Activated CD8-positive, alpha-beta memory T cell treated with anti-CD3 and anti-CD28 coated beads, Interleukin-2, amount 10 ng/mL, durations not matched to agents 7 days and 5 days (primary cell): Measurements from ENCODE around the gene ZSWIM6. TPM values are rescaled to one million over a fixed set of nuclear protein-coding genes. Genes with fewer than 3 reads are reported as not detected.

ENCODE experiments used
- ATAC-seq: fragments of 150-1000 bp; cut with Tn5 transposase; one replicate; pipeline ENCODE4 v1.10.0; 2021; ENCODE audit warnings: moderate library complexity
- CTCF ChIA-PET: fragments of 350-600 bp; sonication (Branson Sonifier 250); formaldehyde crosslinking; loops from one replicate; lab custom pipeline; 2021; ENCODE audit warnings: antibody characterized with exemption; lab: Charles Lee
- DNase-seq: peaks from one replicate; pipeline ENCODE4 v3.0.0-alpha.2; 2020
- H3K27ac Mint-ChIP-seq: one replicate; pipeline ENCODE4 v1.8.0; 2021; ENCODE audit warnings: mild to moderate bottlenecking, mixed read lengths
- H3K27me3 Mint-ChIP-seq: one replicate; pipeline ENCODE4 v1.8.0; 2021; ENCODE audit warnings: mixed read lengths
- H3K36me3 Mint-ChIP-seq: one replicate; pipeline ENCODE4 v1.8.0; 2021; ENCODE audit warnings: mild to moderate bottlenecking, mixed read lengths
- H3K4me1 Mint-ChIP-seq: one replicate; pipeline ENCODE4 v1.8.0; 2021; ENCODE audit warnings: mixed read lengths
- H3K4me3 Mint-ChIP-seq: one replicate; pipeline ENCODE4 v1.8.0; 2021; ENCODE audit warnings: mild to moderate bottlenecking, moderate library complexity, mixed read lengths
- H3K9me3 Mint-ChIP-seq: one replicate; pipeline ENCODE4 v1.8.0; 2022; ENCODE audit warnings: low read depth, mixed read lengths
- total RNA-seq, 2 experiments: library from RNA; stranded (reverse); gene quantifications; one replicate each; pipeline ENCODE4 v1.2.3, GENCODE V29; 2021

ZSWIM6 gene
- total RNA-seq, 2 experiments from 2014 or later, result 5.9 to 7.6 TPM

DNA sequence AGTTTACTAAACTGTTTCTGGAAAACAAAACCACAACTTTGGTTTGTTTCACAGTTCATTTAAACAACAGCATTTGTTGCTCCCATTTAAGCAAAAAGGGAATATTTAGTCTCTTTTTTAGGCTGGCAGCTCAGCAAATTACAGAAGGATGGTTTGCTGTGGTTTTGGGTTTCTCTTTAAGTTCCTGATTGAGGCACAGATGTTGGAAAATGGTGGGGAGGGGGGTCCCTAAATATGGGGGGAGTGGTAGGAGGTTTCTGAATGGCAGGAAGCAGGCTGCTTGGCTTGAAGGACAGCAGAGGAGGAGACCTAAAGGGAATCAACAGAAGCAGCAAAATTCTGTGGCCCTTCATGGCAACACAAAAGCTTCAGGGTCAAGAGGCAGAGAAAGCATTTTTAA is 263.4 kb downstream of the ZSWIM6 start:
- DNase-seq, result no peak
- H3K9me3 Mint-ChIP-seq, result no peaks in the 10 kb centered on the region
- H3K27me3 Mint-ChIP-seq, result peaks cover 27% of the 10 kb centered on the region
- H3K4me3 Mint-ChIP-seq, result no peak overlapping the region
- H3K36me3 Mint-ChIP-seq, result no peaks in the 10 kb centered on the region
- no peaks in the 10 kb centered on the region for H3K4me1 Mint-ChIP-seq
- no peak for ATAC-seq
- CTCF ChIA-PET, result no interaction called here
- H3K27ac Mint-ChIP-seq, result no peak overlapping the region

Other genes with a start within 250 kb of the ZSWIM6 start
- 10 to 100 TPM; 50.0 to 59.6 TPM for gene SMIM15, start 169.8 kb upstream of the ZSWIM6 start, total RNA-seq